ENCODE results near the gene AARS2.

GRCh38 chr6:44255871-44256774 lies 57.0 kb downstream of the AARS2 start:
- no peak for TF ChIP-seq CTCF (conservative IDR thresholded peaks at IDR 0.05)
- TF ChIP-seq EZH2 (IDR thresholded peaks at IDR 0.05; ENCODE audit: low read depth) = no peak
